Measurements from ENCODE around the gene GALNT2. TPM values are rescaled to one million over a fixed set of nuclear protein-coding genes. Genes with fewer than 3 reads are reported as not detected.

GALNT2 gene
- total RNA-seq, 2 donors from 2014 or later = 29.9 to 39.5 TPM

DNA sequence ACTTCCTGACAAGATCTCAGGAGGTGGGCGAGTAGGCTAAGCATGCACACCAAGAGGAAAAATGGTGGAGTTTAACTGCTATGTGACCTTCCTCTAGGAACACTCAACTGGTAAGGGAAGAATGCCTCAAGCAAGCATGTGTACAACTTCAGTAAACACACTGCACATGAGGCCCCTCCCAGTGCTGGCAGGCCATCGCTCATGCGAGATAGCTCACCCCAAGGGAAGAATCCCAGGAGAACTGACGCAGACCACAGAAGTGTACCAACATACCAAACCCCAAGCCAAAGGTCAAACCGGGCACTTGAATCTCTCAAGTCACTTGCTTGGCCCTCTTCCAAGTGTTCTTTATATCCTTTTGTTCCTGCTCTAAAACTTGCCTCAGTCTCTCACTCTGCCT is 40.5 kb upstream of the GALNT2 start:
- Histone ChIP-seq H3K27ac (no peak overlapping the region), H3K4me1 (no peaks in the 10 kb centered on the region), H3K4me3 (no peak overlapping the region), H3K27me3 (no peaks in the 10 kb centered on the region), H3K9me3 (peaks cover 0 to 8% of the 10 kb centered on the region in 2 donors), H3K36me3 (no peaks in the 10 kb centered on the region)
- TF ChIP-seq, protein P1, sequence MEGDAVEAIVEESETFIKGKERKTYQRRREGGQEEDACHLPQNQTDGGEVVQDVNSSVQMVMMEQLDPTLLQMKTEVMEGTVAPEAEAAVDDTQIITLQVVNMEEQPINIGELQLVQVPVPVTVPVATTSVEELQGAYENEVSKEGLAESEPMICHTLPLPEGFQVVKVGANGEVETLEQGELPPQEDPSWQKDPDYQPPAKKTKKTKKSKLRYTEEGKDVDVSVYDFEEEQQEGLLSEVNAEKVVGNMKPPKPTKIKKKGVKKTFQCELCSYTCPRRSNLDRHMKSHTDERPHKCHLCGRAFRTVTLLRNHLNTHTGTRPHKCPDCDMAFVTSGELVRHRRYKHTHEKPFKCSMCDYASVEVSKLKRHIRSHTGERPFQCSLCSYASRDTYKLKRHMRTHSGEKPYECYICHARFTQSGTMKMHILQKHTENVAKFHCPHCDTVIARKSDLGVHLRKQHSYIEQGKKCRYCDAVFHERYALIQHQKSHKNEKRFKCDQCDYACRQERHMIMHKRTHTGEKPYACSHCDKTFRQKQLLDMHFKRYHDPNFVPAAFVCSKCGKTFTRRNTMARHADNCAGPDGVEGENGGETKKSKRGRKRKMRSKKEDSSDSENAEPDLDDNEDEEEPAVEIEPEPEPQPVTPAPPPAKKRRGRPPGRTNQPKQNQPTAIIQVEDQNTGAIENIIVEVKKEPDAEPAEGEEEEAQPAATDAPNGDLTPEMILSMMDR (IDR thresholded peaks at IDR 0.05) = no peak
- no peak for DNase-seq (ENCODE audit: low spot score)

DNA sequence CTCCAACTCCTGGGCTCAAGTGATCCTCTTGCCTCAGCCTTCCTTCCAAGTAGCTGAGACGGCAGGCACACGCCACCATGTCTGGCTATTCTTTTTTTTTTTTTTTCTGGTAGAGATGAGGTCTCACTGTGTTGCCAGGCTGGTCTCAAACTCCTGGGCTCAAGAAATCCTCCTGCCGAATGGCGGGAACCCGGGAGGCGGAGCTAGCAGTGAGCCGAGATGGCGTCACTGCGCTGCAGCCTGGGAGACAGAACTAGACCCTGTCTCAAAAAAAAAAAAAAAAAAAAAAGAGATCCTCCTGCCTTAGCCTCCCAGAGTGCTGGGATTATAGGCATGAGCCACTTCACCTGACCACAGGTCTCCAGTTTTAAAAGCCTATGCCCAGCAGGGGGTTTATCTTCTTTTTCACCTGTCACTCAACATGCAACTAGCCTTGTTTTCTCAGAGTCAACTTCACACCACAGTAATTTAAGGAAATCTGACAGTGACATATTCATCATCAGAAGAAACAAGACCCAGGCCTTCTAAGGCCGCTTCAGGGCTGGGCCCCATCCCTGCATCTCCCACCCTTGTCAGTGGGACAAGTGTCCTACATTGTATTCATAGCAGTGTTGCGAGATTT is 38.3 kb upstream of the GALNT2 start:
- Histone ChIP-seq H3K9me3 (peaks cover 0 to 8% of the 10 kb centered on the region in 2 donors), H3K4me1 (no peaks in the 10 kb centered on the region), H3K27ac (no peak overlapping the region), H3K36me3 (no peaks in the 10 kb centered on the region), H3K27me3 (no peaks in the 10 kb centered on the region), H3K4me3 (no peak overlapping the region)
- DNase-seq (ENCODE audit: low spot score) = no peak
- TF ChIP-seq, protein P1 (IDR thresholded peaks at IDR 0.05) = no peak

DNA sequence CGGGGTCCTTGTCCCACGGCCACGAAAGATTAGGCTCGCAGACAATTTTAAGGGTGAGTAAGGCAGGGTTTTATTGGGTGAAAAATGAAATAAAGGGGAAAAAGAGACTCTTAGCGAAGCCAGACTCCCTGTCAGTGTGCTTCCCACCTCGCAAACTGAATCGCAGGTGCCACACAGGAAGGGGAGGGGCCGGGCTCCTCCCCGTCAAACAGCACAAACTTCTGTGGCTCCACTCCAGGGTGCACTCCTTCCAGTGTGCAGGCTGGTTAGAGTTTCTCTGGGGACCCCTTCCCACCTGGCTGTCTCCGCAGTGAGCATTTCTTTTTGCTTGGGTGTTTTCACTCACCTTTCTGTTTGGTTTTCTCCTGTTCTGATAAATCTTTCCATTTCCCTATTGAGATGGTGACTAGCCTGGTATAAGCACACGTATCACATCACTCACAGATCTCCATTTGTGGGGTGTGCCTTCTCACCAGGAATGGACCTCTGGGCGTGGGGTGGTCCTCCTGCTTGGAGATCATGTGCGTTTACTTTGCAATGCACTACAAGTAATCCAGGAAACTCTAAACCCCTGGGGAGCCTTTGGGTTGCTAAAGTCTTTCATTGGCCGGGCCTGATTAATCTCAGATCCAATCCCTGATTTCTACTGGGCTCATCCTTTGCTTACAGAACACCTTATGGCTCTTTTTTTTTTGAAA is 37.6 kb upstream of the GALNT2 start:
- Histone ChIP-seq H3K4me1 (no peaks in the 10 kb centered on the region), H3K27me3 (no peaks in the 10 kb centered on the region), H3K27ac (no peak overlapping the region), H3K4me3 (no peak overlapping the region), H3K9me3 (peaks cover 0 to 8% of the 10 kb centered on the region in 2 donors), H3K36me3 (no peaks in the 10 kb centered on the region)
- TF ChIP-seq, protein P1 (IDR thresholded peaks at IDR 0.05) = no peak
- no peak for DNase-seq (ENCODE audit: low spot score)

DNA sequence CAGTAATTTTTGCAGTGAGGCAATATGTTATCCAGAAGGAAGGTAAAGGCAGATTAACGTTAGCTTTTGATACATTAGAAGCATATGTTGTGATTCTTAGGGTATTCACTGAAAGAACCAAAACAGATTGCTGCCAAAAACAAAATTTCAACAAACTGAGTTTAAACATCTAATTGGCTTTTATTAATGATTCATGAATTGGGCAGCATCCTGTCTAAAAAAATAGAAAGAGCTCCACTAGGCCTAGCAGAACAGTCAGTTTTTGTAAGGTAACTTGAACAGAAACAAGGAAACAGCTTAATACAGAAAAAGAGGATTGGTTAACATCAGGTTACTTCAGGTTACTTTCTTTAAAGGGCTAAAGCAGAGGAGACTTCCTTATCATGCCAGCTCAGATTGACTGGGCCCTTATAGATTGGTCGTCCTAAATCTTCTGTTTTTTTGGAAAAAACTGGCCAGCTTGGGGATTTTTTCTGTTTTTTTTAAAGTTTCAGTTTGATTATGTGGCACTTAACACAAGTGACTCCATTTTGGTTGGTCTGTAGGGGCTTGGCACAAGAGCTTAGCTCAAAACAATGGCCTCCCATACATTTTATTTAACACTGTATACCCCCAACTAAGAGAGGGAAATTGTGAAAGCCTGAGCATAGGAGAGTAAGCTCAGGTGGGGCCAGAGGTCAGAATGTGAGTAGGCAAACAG is 36.8 kb upstream of the GALNT2 start:
- TF ChIP-seq, protein P1 (IDR thresholded peaks at IDR 0.05) = no peak
- H3K27me3 ChIP-seq = no peaks in the 10 kb centered on the region
- H3K36me3 ChIP-seq = no peaks in the 10 kb centered on the region
- no peak overlapping the region for H3K4me3 ChIP-seq
- no peaks in the 10 kb centered on the region for H3K4me1 ChIP-seq
- no peak overlapping the region for H3K27ac ChIP-seq
- DNase-seq (ENCODE audit: low spot score) = no peak
- H3K9me3 ChIP-seq = peaks cover 0 to 13% of the 10 kb centered on the region in 2 donors

DNA sequence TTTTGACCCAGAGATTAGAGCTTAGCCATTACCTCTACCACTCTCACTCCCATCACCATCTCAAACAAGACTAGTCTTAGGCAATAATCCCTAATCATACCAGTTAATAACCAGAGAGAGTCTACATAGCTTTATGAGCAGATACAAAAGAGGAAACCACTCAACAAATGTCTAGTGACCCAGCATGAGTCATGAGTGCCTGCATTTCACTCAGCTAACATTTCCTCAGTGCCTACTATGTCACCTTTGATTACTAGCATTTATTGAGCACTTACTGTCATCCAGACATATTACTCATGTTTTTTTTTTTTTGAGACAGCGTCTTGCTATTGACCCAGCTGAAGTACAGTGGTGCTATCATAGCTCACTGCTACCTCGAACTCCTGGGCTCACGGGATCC is 35.9 kb upstream of the GALNT2 start:
- TF ChIP-seq, protein P1 (IDR thresholded peaks at IDR 0.05) = no peak
- no peaks in the 10 kb centered on the region for H3K4me1 ChIP-seq
- H3K4me3 ChIP-seq = no peak overlapping the region

More for the DNA sequence above, 35.9 kb upstream of the GALNT2 start:
- no peak overlapping the region for H3K27ac ChIP-seq
- H3K36me3 ChIP-seq = no peaks in the 10 kb centered on the region
- H3K27me3 ChIP-seq = no peaks in the 10 kb centered on the region
- H3K9me3 ChIP-seq = peaks cover 0 to 19% of the 10 kb centered on the region in 2 donors
- DNase-seq (ENCODE audit: low spot score) = no peak
